Cardiac septum (tissue), 1 donor: ENCODE data around the gene YY1. TPM values are rescaled to one million over a fixed set of nuclear protein-coding genes. Genes with fewer than 3 reads are reported as not detected.
A peak's percentile ranks its signal among the peaks of the same experiment; 100 is the strongest.

Experiments used
- DNase-seq: peaks from one replicate; pipeline ENCODE4 v3.0.0-alpha.2; 2020; ENCODE audit warnings: low spot score
- intact Hi-C: fragments of 100-400 bp; cut with DNase I; formaldehyde crosslinking; loops from one replicate; pipeline ENCODE4 v1.14.0; 2022
- total RNA-seq: library from RNA; stranded (reverse); fragmentation: NEBNext Ultra II Directional; extraction: Animal tissue kit (Norgen Biotek cat#: 25700); gene quantifications from one replicate; pipeline ENCODE4 v1.2.1, GENCODE V29; 2021
- donor health status: DM: no; HTN: no; CAD: no.

YY1 gene
- total RNA-seq, 1 donor from 2014 or later: 44.3 TPM

DNA sequence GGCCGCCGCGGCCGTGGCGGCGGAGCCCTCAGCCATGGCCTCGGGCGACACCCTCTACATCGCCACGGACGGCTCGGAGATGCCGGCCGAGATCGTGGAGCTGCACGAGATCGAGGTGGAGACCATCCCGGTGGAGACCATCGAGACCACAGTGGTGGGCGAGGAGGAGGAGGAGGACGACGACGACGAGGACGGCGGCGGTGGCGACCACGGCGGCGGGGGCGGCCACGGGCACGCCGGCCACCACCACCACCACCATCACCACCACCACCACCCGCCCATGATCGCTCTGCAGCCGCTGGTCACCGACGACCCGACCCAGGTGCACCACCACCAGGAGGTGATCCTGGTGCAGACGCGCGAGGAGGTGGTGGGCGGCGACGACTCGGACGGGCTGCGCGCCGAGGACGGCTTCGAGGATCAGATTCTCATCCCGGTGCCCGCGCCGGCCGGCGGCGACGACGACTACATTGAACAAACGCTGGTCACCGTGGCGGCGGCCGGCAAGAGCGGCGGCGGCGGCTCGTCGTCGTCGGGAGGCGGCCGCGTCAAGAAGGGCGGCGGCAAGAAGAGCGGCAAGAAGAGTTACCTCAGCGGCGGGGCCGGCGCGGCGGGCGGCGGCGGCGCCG, 381 bp downstream of the YY1 start:
- intact Hi-C loops: loop anchor here (2.0 kb wide), 1 partner anchor 137 kb away; the partner anchor contains the start of gene WDR25
- no peak for DNase-seq

DNA sequence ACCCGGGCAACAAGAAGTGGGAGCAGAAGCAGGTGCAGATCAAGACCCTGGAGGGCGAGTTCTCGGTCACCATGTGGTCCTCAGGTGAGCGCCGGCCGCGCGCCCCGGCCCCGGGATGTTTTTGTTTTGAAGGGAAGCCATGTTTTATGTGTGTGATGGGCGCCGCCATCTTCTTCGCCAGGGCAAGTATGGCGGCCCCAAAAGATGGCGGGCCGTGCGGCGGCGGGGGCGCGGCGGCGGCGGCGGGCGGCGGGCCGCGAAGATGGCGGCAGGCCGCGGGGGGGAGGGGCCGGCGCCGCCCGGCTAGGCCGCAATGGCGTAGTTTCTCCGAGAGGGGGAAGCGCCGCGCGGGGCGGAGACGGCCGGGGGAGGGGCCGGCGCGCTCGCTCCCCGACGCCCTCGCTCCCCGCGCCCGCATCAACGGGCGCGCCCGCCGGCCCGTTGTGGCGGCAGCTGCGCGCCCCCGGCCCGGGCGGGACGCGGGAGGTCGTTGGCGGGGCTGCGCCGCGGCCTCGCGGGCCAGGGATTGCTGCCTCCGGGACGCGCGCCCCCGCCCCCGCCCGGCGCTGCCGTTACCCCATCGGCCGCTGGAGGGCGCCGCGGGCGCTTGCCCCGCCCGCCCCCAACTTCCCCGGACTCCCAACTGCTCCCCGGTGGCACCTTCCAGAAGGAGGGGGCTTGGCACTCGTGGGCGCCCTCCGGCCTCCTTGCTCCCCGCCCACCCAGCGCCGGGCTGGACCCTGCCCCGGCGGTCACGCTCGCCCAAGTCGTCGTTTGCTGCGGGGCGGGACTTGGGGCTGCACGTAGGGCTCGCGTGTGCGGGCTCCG, 1.1 kb downstream of the YY1 start:
- peak; percentile 93 for DNase-seq
- intact Hi-C loops: loop anchor here (2.0 kb wide), 2 partner anchors 45 to 137 kb away; partner anchors contain the start of gene WDR25

- intact Hi-C loops: loop anchor here (2.0 kb wide), 1 partner anchor 44 kb away; no protein-coding TSS in a partner anchor
- DNase-seq: no peak
These were observed 1.7 kb downstream of the YY1 start for GRCh38 chr14:100240668-100241032.

- DNase-seq: no peak
- intact Hi-C loops: loop anchor here (2.0 kb wide), 1 partner anchor 44 kb away; no protein-coding TSS in a partner anchor
These were observed 2.3 kb downstream of the YY1 start for GRCh38 chr14:100241279-100241678.

- DNase-seq: no peak
- intact Hi-C loops: no loop called here
These were observed 4.1 kb downstream of the YY1 start for GRCh38 chr14:100243020-100243419.

DNA sequence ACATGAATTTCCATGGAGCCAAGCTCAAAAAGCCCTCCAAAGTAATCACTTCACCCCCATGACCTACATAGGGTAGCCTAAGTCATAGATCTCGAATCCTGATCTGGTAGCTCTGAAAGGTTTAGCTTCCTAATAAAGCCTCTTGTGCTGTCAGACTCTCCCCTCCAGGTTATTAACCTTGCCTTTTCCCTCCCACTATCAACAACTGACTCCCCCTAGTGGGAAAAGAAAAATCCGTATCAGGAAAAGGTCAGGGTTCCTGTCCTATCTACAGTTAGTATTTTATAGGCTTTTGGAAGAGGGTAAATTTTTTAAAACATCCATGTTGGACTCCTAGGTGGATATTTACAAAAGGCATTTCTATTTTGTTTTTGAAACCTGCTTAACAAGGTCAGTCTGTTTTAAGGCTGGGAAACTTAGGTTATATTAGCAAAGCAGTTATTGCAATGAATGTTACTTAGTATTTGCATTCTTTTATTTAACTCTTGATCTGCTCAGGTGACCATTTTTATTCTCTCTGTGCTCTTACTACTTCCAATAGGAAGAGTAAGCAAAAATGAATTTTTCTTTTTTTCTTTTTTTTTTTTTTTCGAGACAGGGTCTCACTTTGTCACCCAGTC, 8.0 kb downstream of the YY1 start:
- DNase-seq: no peak
- intact Hi-C loops: no loop called here

GRCh38 chr14:100250732-100251465, 12.0 kb downstream of the YY1 start:
- intact Hi-C loops: no loop called here
- no peak for DNase-seq

- intact Hi-C loops: no loop called here
- no peak for DNase-seq
These were observed 13.7 kb downstream of the YY1 start for GRCh38 chr14:100252684-100253083.

- no peak for DNase-seq
- intact Hi-C loops: no loop called here
These were observed 17.5 kb downstream of the YY1 start for GRCh38 chr14:100256339-100256895.

GRCh38 chr14:100261621-100262020, 22.7 kb downstream of the YY1 start:
- intact Hi-C loops: no loop called here
- DNase-seq: no peak

DNA sequence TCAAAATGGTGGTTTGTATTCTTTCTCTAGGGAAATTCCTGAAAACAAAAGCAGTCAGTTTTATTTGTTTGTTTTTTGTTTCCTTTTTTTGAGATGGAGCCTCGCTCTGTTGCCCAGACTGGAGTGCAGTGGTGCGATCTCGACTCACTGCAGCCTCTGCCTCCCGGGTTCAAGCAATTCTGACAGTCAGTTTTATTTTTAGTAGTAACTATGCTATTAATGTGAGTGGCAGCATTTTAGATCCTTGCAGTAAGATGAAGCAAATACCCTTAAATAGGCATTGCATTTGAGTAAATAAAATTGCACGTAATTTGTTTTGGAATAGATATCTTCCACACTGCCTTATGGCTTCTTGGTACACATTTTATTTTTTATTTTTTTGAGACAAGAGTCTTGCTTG, 23.6 kb downstream of the YY1 start:
- intact Hi-C loops: no loop called here
- no peak for DNase-seq

DNA sequence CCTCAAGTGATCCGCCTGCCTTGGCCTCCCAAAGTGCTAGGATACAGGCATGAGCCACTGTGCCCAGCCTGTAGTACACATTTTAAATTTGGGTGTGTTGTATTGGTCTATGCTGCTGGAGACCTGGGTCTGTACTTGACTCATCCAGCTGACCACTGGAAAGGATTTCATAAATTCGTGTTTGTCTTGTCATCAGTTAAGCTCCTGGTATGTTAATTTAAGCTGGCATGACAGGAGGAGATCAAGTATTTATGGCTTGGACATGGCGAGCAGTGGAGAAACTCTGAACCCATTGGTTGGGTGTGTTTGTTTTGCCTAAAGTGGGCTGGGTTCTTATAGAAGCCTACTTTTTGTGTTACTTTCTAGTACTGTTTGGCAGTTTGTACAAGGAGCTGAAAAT, 24.2 kb downstream of the YY1 start:
- DNase-seq: no peak
- intact Hi-C loops: no loop called here

GRCh38 chr14:100267990-100268389, 29.0 kb downstream of the YY1 start:
- DNase-seq: no peak
- intact Hi-C loops: no loop called here

DNA sequence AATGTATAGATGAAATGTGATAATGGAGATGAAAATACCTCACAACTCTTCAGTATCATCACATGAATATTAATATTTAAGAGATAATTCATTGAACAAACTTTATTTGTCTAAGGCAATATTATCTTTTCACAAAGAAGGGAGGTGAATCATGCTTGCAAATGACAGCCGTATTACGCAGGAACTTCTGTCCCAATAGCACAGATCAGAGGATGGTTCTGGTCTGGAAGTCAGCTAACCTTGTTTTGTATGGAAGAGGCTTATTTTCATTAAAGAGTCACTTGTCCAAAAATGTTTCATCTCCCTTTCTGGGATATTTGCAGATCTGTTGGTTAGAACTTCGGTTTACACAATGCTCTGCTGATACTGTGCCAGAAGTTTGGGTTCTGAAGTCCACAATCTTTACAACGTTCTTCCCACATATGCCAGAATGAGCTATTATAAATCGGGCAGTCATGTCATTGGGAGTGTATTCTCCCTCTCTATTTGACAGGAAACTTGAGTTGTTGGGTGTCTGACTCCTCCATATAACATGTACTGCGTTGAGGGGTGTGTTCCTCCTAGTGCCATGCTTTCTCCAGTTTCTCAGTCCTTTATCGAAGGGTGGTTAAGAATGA, 29.8 kb downstream of the YY1 start:
- no peak for DNase-seq
- intact Hi-C loops: no loop called here

GRCh38 chr14:100271247-100271939, 32.4 kb downstream of the YY1 start:
- DNase-seq: no peak
- intact Hi-C loops: no loop called here

DNA sequence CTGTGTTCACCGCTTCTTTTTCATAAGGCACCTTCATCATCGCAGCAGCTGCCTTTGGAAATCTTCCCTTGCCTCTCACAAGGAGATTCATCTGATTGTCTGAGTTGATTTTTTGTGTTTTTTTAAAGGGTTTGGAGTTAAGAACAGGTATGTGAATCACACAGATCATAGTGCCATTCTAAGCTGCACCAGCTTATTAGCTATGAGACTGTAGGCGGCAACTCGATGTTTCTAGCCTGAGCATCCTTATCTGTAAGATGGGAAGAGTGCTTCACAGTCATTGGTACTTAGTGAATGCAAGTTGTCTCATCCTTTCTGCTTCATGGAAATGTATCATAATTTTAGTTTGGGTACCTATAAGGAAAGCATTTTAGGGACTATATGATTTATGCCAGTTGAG, 35.3 kb downstream of the YY1 start:
- intact Hi-C loops: no loop called here

GRCh38 chr14:100275214-100275613, 36.3 kb downstream of the YY1 start:
- no peak for DNase-seq
- intact Hi-C loops: no loop called here

More for the DNA sequence above, 35.3 kb downstream of the YY1 start:
- no peak for DNase-seq

GRCh38 chr14:100278702-100279101, 39.8 kb downstream of the YY1 start:
- DNase-seq: no peak
- intact Hi-C loops: no loop called here

DNA sequence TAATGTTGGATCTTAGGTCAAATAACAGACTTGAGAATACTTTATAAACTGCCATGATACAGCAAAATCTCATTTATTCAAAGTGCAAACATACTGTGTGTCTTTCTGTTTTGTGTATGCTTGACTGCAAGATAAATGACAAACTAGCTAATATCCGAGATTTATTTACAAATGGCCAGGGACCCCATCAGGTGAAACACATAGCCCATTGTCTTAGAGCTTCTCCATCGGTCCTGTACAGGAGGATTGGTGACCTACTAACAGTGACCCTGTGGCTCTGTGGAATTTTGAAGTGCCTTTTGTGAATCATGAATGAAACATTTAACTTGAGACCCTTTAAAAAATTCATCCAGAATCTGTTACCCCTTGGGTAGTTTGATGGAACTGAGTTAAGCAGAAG, 40.2 kb downstream of the YY1 start:
- DNase-seq: no peak
- intact Hi-C loops: no loop called here
